Measurements from ENCODE around the gene MAEA.

MAEA gene

GRCh38 chr4:1293531-1293941 is 3.8 kb downstream of the MAEA start:
- FAIRE-seq (no peak), DNase-seq (ENCODE audit: insufficient read length, low spot score) (no peak)
- TF ChIP-seq CTCF (IDR thresholded peaks at IDR 0.05; ENCODE audit: insufficient read depth, missing control alignments) = no peak

- no peak for TF ChIP-seq CTCF (IDR thresholded peaks at IDR 0.05; ENCODE audit: insufficient read depth, missing control alignments)
- FAIRE-seq (no peak), DNase-seq (ENCODE audit: insufficient read length, low spot score) (no peak)
These were observed 4.3 kb downstream of the MAEA start for GRCh38 chr4:1293991-1294390.

- no peak for TF ChIP-seq CTCF (IDR thresholded peaks at IDR 0.05; ENCODE audit: insufficient read depth, missing control alignments)
- FAIRE-seq (no peak), DNase-seq (ENCODE audit: insufficient read length, low spot score) (no peak)
These were observed 4.7 kb downstream of the MAEA start for GRCh38 chr4:1294424-1294823.

- DNase-seq (ENCODE audit: insufficient read length, low spot score) (no peak), FAIRE-seq (no peak)
- TF ChIP-seq CTCF (IDR thresholded peaks at IDR 0.05; ENCODE audit: insufficient read depth, missing control alignments) = no peak
These were observed 5.2 kb downstream of the MAEA start for GRCh38 chr4:1294891-1295290.

GRCh38 chr4:1295405-1296055 is 5.8 kb downstream of the MAEA start:
- DNase-seq (ENCODE audit: insufficient read length, low spot score) (no peak), FAIRE-seq (no peak)
- no peak for TF ChIP-seq CTCF (IDR thresholded peaks at IDR 0.05; ENCODE audit: insufficient read depth, missing control alignments)

GRCh38 chr4:1296324-1297022 is 6.8 kb downstream of the MAEA start:
- no peak for FAIRE-seq
- no peak for TF ChIP-seq CTCF (IDR thresholded peaks at IDR 0.05; ENCODE audit: insufficient read depth, missing control alignments)
- no peak for DNase-seq (ENCODE audit: insufficient read length, low spot score)

GRCh38 chr4:1297023-1297395 is 7.3 kb downstream of the MAEA start:
- FAIRE-seq (no peak), DNase-seq (ENCODE audit: insufficient read length, low spot score) (no peak)
- TF ChIP-seq CTCF (IDR thresholded peaks at IDR 0.05; ENCODE audit: insufficient read depth, missing control alignments) = no peak
